ENCODE results near the gene GTF3C5.
"Not testable (repeated sequence)": the region's sequence is repeated elsewhere in the genome, so short reads cannot be mapped to it uniquely, and the experiment has no call there.

Gene GTF3C5

GRCh38 chr9:133054194-133054890 lies 23.5 kb downstream of the GTF3C5 start:
- DNase-seq (ENCODE audit: low read depth in 3 of 3): no peak

GRCh38 chr9:133054966-133055365 lies 24.2 kb downstream of the GTF3C5 start:
- DNase-seq (ENCODE audit: low read depth in 3 of 3): no peak

GRCh38 chr9:133055788-133056420 lies 25.1 kb downstream of the GTF3C5 start:
- DNase-seq (ENCODE audit: low read depth in 3 of 3): no peak

GRCh38 chr9:133056533-133056932 lies 25.7 kb downstream of the GTF3C5 start:
- DNase-seq (ENCODE audit: low read depth in 3 of 3): no peak

- no peak for DNase-seq (ENCODE audit: low read depth in 3 of 3)
Measured at GRCh38 chr9:133057006-133057405, 26.2 kb downstream of the GTF3C5 start.

GRCh38 chr9:133057553-133057952 lies 26.8 kb downstream of the GTF3C5 start:
- no peak for DNase-seq (ENCODE audit: low read depth in 3 of 3)

GRCh38 chr9:133058071-133058470 lies 27.3 kb downstream of the GTF3C5 start:
- no peak for DNase-seq (ENCODE audit: low read depth in 3 of 3)

- no peak for DNase-seq (ENCODE audit: low read depth in 3 of 3)
Measured at GRCh38 chr9:133058550-133059320, 27.9 kb downstream of the GTF3C5 start.

GRCh38 chr9:133059623-133060022 lies 28.8 kb downstream of the GTF3C5 start:
- DNase-seq (ENCODE audit: low read depth in 3 of 3): no peak

- DNase-seq (ENCODE audit: low read depth in 3 of 3): no peak
Measured at GRCh38 chr9:133060417-133060841, 29.6 kb downstream of the GTF3C5 start.

- DNase-seq (ENCODE audit: low read depth in 3 of 3): not testable (repeated sequence)
Measured at GRCh38 chr9:133061019-133061763, 30.4 kb downstream of the GTF3C5 start.

- DNase-seq (ENCODE audit: low read depth in 3 of 3): not testable (repeated sequence)
Measured at GRCh38 chr9:133061764-133062145, 31.0 kb downstream of the GTF3C5 start, which contains the start of gene CEL. CEL (plus strand) TSS chr9:133061981; CDS start chr9:133062003, 22 bp downstream.

- not testable (repeated sequence) for DNase-seq (ENCODE audit: low read depth in 3 of 3)
Measured at GRCh38 chr9:133062569-133062968, 31.8 kb downstream of the GTF3C5 start.

GRCh38 chr9:133063159-133063499 lies 32.3 kb downstream of the GTF3C5 start:
- DNase-seq (ENCODE audit: low read depth in 3 of 3): no peak

- DNase-seq (ENCODE audit: low read depth in 3 of 3): no peak
Measured at GRCh38 chr9:133063500-133064231, 32.9 kb downstream of the GTF3C5 start.

- DNase-seq (ENCODE audit: low read depth in 3 of 3): no peak
Measured at GRCh38 chr9:133064241-133065069, 33.7 kb downstream of the GTF3C5 start.

- no peak for DNase-seq (ENCODE audit: low read depth in 3 of 3)
Measured at GRCh38 chr9:133065070-133065388, 34.2 kb downstream of the GTF3C5 start.

- DNase-seq (ENCODE audit: low read depth in 3 of 3): no peak
Measured at GRCh38 chr9:133066181-133066983, 35.6 kb downstream of the GTF3C5 start.

GRCh38 chr9:133067006-133067405 lies 36.2 kb downstream of the GTF3C5 start:
- no peak for DNase-seq (ENCODE audit: low read depth in 3 of 3)

- DNase-seq (ENCODE audit: low read depth in 3 of 3): no peak
Measured at GRCh38 chr9:133067813-133068212, 37.0 kb downstream of the GTF3C5 start.
